ENCODE data around the gene ALOX15B.
"Not testable (repeated sequence)": the region's sequence is repeated elsewhere in the genome, so short reads cannot be mapped to it uniquely, and the experiment has no call there.

ALOX15B gene

GRCh38 chr17:8020776-8021564, 17.9 kb upstream of the ALOX15B start:
- Mint-ChIP-seq H3K4me1 (peaks cover 29% of the 10 kb centered on the region), H3K27ac (no peak overlapping the region), H3K4me3 (no peak overlapping the region), H3K27me3 (ENCODE audit: low read depth, poor library complexity) (peaks cover 57% of the 10 kb centered on the region), H3K36me3 (ENCODE audit: low read depth) (no peaks in the 10 kb centered on the region), H3K9me3 (no peaks in the 10 kb centered on the region)
- DNase-seq = no peak
- TF ChIP-seq CTCF (IDR thresholded peaks at IDR 0.05) = no peak

GRCh38 chr17:8021565-8022359, 17.1 kb upstream of the ALOX15B start:
- Mint-ChIP-seq H3K9me3 (no peaks in the 10 kb centered on the region), H3K27me3 (ENCODE audit: low read depth, poor library complexity) (peaks cover 55% of the 10 kb centered on the region), H3K27ac (no peak overlapping the region), H3K4me3 (no peak overlapping the region), H3K36me3 (ENCODE audit: low read depth) (no peaks in the 10 kb centered on the region), H3K4me1 (peaks cover 25% of the 10 kb centered on the region)
- DNase-seq = no peak
- no peak for TF ChIP-seq CTCF (IDR thresholded peaks at IDR 0.05)

DNA sequence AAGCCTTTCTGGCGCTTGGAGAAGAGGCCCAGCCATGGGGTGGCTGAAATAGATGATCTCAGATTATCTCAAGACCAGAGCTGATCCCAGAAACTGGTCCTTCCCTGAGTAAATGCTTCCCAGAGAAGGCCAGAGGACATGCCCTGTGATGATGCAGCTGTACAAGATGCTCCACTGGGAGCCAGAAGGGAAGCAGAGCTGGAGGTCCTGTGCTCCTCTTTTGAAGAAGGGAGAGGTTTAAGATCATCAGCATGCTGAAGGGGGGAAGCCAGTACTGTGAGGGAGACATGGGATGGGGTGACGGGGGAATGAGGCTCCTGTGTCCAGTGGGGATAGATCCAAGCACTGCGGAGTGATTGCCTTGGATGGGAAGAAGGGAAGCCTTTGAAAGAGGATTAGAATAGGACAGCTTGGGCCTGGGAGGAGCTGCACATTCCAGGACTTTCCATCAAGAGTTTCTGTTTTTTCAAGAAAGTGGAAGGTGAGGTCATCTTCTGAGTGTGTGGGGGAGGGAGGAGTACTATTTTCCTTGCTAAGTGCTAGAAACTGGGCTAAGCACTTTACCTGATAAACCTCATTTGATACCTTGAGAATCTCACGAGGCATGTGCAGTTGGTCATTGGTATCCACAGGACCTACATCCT, 16.4 kb upstream of the ALOX15B start:
- H3K36me3 Mint-ChIP-seq (ENCODE audit: low read depth) = no peaks in the 10 kb centered on the region
- no peak for DNase-seq
- no peak overlapping the region for H3K4me3 Mint-ChIP-seq
- H3K27me3 Mint-ChIP-seq (ENCODE audit: low read depth, poor library complexity) = peaks cover 55% of the 10 kb centered on the region
- H3K9me3 Mint-ChIP-seq = peaks cover 2% of the 10 kb centered on the region
- no peak overlapping the region for H3K27ac Mint-ChIP-seq
- TF ChIP-seq CTCF (IDR thresholded peaks at IDR 0.05) = no peak
- peaks cover 22% of the 10 kb centered on the region for H3K4me1 Mint-ChIP-seq

DNA sequence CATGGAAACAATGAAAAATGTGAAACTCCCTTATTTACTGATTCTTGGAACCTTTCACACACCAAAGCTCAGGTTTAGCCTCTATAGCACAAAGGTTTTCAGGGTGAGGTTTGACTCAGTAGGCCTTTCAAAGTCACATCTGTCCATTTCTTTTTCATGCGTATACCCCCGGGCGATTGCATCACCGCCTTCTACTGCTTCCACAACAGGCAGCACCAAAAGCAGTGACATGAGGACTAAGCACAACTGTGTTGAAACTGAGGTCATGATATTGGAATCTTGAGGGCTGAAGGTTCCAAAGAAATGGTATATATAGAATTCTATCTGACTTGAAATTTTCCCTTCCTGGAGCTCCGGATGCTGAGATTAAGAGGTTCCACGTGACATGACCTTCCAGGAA, 14.7 kb upstream of the ALOX15B start:
- H3K4me3 Mint-ChIP-seq; H3K36me3 Mint-ChIP-seq (ENCODE audit: low read depth); H3K27ac Mint-ChIP-seq; DNase-seq: not testable (repeated sequence)
- Mint-ChIP-seq H3K9me3 (peaks cover 11% of the 10 kb centered on the region), H3K27me3 (ENCODE audit: low read depth, poor library complexity) (peaks cover 55% of the 10 kb centered on the region), H3K4me1 (peaks cover 14% of the 10 kb centered on the region)

- Mint-ChIP-seq H3K27me3 (ENCODE audit: low read depth, poor library complexity) (peaks cover 57% of the 10 kb centered on the region), H3K27ac (no peak overlapping the region), H3K9me3 (peaks cover 11% of the 10 kb centered on the region), H3K4me1 (peaks cover 7% of the 10 kb centered on the region), H3K4me3 (no peak overlapping the region), H3K36me3 (ENCODE audit: low read depth) (no peaks in the 10 kb centered on the region)
- no peak for DNase-seq
- TF ChIP-seq CTCF (IDR thresholded peaks at IDR 0.05) = no peak
Measured at GRCh38 chr17:8025176-8025911, 13.5 kb upstream of the ALOX15B start.

- Mint-ChIP-seq H3K27me3 (ENCODE audit: low read depth, poor library complexity) (peaks cover 73% of the 10 kb centered on the region), H3K4me3 (no peak overlapping the region), H3K4me1 (no peaks in the 10 kb centered on the region), H3K36me3 (ENCODE audit: low read depth) (no peaks in the 10 kb centered on the region), H3K27ac (no peak overlapping the region), H3K9me3 (peaks cover 11% of the 10 kb centered on the region)
- no peak for TF ChIP-seq CTCF (IDR thresholded peaks at IDR 0.05)
- DNase-seq = no peak
Measured at GRCh38 chr17:8029121-8029520, 9.7 kb upstream of the ALOX15B start.
